HepG2 (cell line): ENCODE results near the gene ZSCAN2. TPM values are rescaled to one million over a fixed set of nuclear protein-coding genes. Genes with fewer than 3 reads are reported as not detected.

ENCODE experiments used
- AGO1 ChIP-seq: fragments of 200-400 bp; formaldehyde crosslinking; IDR thresholded peaks from 2 replicates; pipeline ENCODE4 v1.6.1; 2017; ENCODE audit warnings: mild to moderate bottlenecking, low read depth, low read length, moderate library complexity; ENCODE audit not compliant: poor library complexity, severe bottlenecking
- CEBPB ChIP-seq: IDR thresholded peaks from 2 replicates; pipeline ENCODE4 v1.6.1; 2011; ENCODE audit warnings: low read depth, low read length, improper control_type of control experiment, borderline replicate concordance
- FOXK1 ChIP-seq: sonication (generic); formaldehyde crosslinking; IDR thresholded peaks from 2 replicates; pipeline ENCODE4 v1.4.0; 2020; ENCODE audit warnings: low read depth, missing genetic modification reagents, borderline replicate concordance
- GTF2F1 ChIP-seq: fragments of 150-350 bp; IDR thresholded peaks from 2 replicates; pipeline ENCODE4 v1.6.1; 2014; ENCODE audit warnings: low read length
- HNRNPLL ChIP-seq: fragments of 200-400 bp; formaldehyde crosslinking; IDR thresholded peaks from 2 replicates; pipeline ENCODE4 v1.6.1; 2017; ENCODE audit warnings: mild to moderate bottlenecking, low read depth, low read length; ENCODE audit not compliant: poor library complexity, severe bottlenecking
- HOXA9 ChIP-seq: sonication (generic); formaldehyde crosslinking; IDR thresholded peaks from 2 replicates; pipeline ENCODE4 v1.8.1; 2022; ENCODE audit warnings: missing genetic modification reagents, mild to moderate bottlenecking, moderate library complexity, borderline replicate concordance
- HOXD1 ChIP-seq: sonication (generic); formaldehyde crosslinking; IDR thresholded peaks from 2 replicates; pipeline ENCODE4 v1.5.0; 2020; ENCODE audit warnings: missing genetic modification reagents
- IKZF4 ChIP-seq: sonication (generic); formaldehyde crosslinking; IDR thresholded peaks from 2 replicates; pipeline ENCODE4 v1.5.1; 2020; ENCODE audit warnings: borderline replicate concordance, mild to moderate bottlenecking, low read depth, missing genetic modification reagents; ENCODE audit errors: not compliant biosample characterization
- IRX3 ChIP-seq: sonication (generic); formaldehyde crosslinking; IDR thresholded peaks from 2 replicates; pipeline ENCODE4 v1.8.1; 2023; ENCODE audit warnings: mild to moderate bottlenecking, low read depth, missing genetic modification reagents, borderline replicate concordance
- KMT2A ChIP-seq: sonication (generic); formaldehyde crosslinking; IDR thresholded peaks from 2 replicates; pipeline ENCODE4 v1.4.0; 2020; ENCODE audit warnings: missing genetic modification reagents
- NCOA1 ChIP-seq: sonication (generic); formaldehyde crosslinking; IDR thresholded peaks from 2 replicates; pipeline ENCODE4 v1.9.0; 2021; ENCODE audit warnings: missing genetic modification reagents
- NKX3-1 ChIP-seq: sonication (generic); formaldehyde crosslinking; IDR thresholded peaks from 2 replicates; pipeline ENCODE4 v1.5.0; 2020; ENCODE audit warnings: missing genetic modification reagents
- PHF8 ChIP-seq: sonication (generic); formaldehyde crosslinking; IDR thresholded peaks from 2 replicates; pipeline ENCODE4 v1.5.0; 2020; ENCODE audit warnings: missing genetic modification reagents
- POGZ ChIP-seq: sonication (generic); formaldehyde crosslinking; IDR thresholded peaks from 2 replicates; pipeline ENCODE4 v1.4.0; 2020; ENCODE audit warnings: mild to moderate bottlenecking, missing genetic modification reagents
- TOPORS ChIP-seq: sonication (generic); formaldehyde crosslinking; IDR thresholded peaks from 2 replicates; pipeline ENCODE4 v1.8.0; 2023; ENCODE audit warnings: mild to moderate bottlenecking, missing genetic modification reagents
- ZBTB38 ChIP-seq: sonication (generic); formaldehyde crosslinking; IDR thresholded peaks from 2 replicates; pipeline ENCODE4 v1.5.1; 2020; ENCODE audit warnings: mild to moderate bottlenecking, missing genetic modification reagents
- ZFP36L1 ChIP-seq: sonication (generic); formaldehyde crosslinking; IDR thresholded peaks from 2 replicates; pipeline ENCODE4 v1.8.0; 2022; ENCODE audit warnings: mild to moderate bottlenecking, missing genetic modification reagents, moderate library complexity
- ZFP62 ChIP-seq: sonication (generic); formaldehyde crosslinking; IDR thresholded peaks from 2 replicates; pipeline ENCODE4 v1.4.0; 2020; ENCODE audit warnings: missing genetic modification reagents
- ZNF121 ChIP-seq: sonication (generic); formaldehyde crosslinking; IDR thresholded peaks from 2 replicates; pipeline ENCODE4 v1.5.0; 2020; ENCODE audit warnings: mild to moderate bottlenecking, missing genetic modification reagents
- ZNF138 ChIP-seq: sonication (generic); formaldehyde crosslinking; IDR thresholded peaks from 2 replicates; pipeline ENCODE4 v1.5.0; 2020; ENCODE audit warnings: mild to moderate bottlenecking, low read depth, missing genetic modification reagents
- ZNF143 ChIP-seq: sonication (generic); formaldehyde crosslinking; IDR thresholded peaks from 2 replicates; pipeline ENCODE4 v1.4.0; 2020; ENCODE audit warnings: missing genetic modification reagents
- ZNF260 ChIP-seq: sonication (generic); formaldehyde crosslinking; IDR thresholded peaks from 2 replicates; pipeline ENCODE4 v1.4.0; 2020; ENCODE audit warnings: missing genetic modification reagents, low read depth, mild to moderate bottlenecking, borderline replicate concordance
- ZNF264 ChIP-seq: sonication (generic); formaldehyde crosslinking; IDR thresholded peaks from 2 replicates; pipeline ENCODE4 v1.4.0; 2020; ENCODE audit warnings: missing genetic modification reagents
- ZNF296 ChIP-seq: sonication (generic); formaldehyde crosslinking; conservative IDR thresholded peaks from 2 replicates; pipeline ENCODE4 v1.5.0; 2020; ENCODE audit warnings: mild to moderate bottlenecking, missing genetic modification reagents
- ZSCAN21 ChIP-seq: sonication (generic); formaldehyde crosslinking; IDR thresholded peaks from 2 replicates; pipeline ENCODE4 v1.8.0; 2022; ENCODE audit warnings: mild to moderate bottlenecking, missing genetic modification reagents, moderate library complexity, borderline replicate concordance
- polyA plus RNA-seq, 8 experiments: library from polyadenylated mRNA; depleted of rRNA in 3 of 8; stranded (reverse) in 7 of 8; unstranded in 1 of 8; fragments of >200 nt; fragmentation: Illumina TruSeq in 4 of 8; extraction: Trizol in 4 of 8; gene quantifications; 2 replicates each; pipeline versions ENCODE4 v1.2.1 to v1.2.3, GENCODE V29; 2011 to 2016; ENCODE audit warnings: low read depth in 4 of 8, missing spikeins in 1 of 8, mixed read lengths in 1 of 8; ENCODE audit not compliant: insufficient read depth in 1 of 8
- total RNA-seq, 5 experiments: library from RNA; depleted of rRNA; stranded (reverse); fragments of >200 nt; fragmentation: Illumina TruSeq; extraction: Trizol; gene quantifications; 2 replicates each; pipeline ENCODE4 v1.2.3, GENCODE V29; 2016; ENCODE audit warnings: low read depth in 1 of 5
- TF ChIP-seq, protein P1 (sequence below): sonication (generic); formaldehyde crosslinking; IDR thresholded peaks from 2 replicates; pipeline ENCODE4 v1.4.0; 2020; ENCODE audit warnings: mild to moderate bottlenecking, missing genetic modification reagents
- TF ChIP-seq, protein P2 (sequence below): sonication (generic); formaldehyde crosslinking; IDR thresholded peaks from 2 replicates; pipeline ENCODE4 v1.4.0; 2020; ENCODE audit warnings: missing genetic modification reagents, mild to moderate bottlenecking, borderline replicate concordance

The ZSCAN2 gene
- total and polyA plus RNA-seq, 2 of the 13 experiments (the other 11 are each of a cell fraction or from before 2014, with no cell fraction given), result 11.4 to 21.5 TPM

GRCh38 chr15:84633311-84634227 lies 32.8 kb downstream of the ZSCAN2 start (continued):
- TF ChIP-seq HOXA9 (CRISPR knock-in tag) (0 out of 2 replicates have a peak, but pooled peaks have one; percentile 44), ZSCAN21 (CRISPR knock-in tag) (peak; percentile 86; the same call in 1 of the 2 replicates), ZFP62 (CRISPR knock-in tag) (0 out of 2 replicates have a peak, but pooled peaks have one; percentile 33), POGZ (CRISPR knock-in tag) (no peak), ZBTB38 (no peak), NCOA1 (CRISPR knock-in tag) (no peak), KMT2A (peak; percentile 53), HNRNPLL (peak; percentile 95), AGO1 (no peak), ZNF264 (CRISPR knock-in tag) (no peak; the same call in 1 of the 2 replicates), NKX3-1 (no peak), ZNF121 (CRISPR knock-in tag) (0 out of 2 replicates have a peak, but pooled peaks have one; percentile 22), ZNF138 (CRISPR knock-in tag) (no peak), TOPORS (CRISPR knock-in tag) (no peak), HOXD1 (CRISPR knock-in tag) (no peak), ZNF143 (peak; percentile 46; the same call in 1 of the 2 replicates), ZNF296 (CRISPR knock-in tag) (no peak), PHF8 (CRISPR knock-in tag) (peak; percentile 75), GTF2F1 (no peak), IRX3 (no peak), IKZF4 (peak; percentile 41), FOXK1 (CRISPR knock-in tag) (no peak; the same call in 1 of the 2 replicates), CEBPB (no peak), ZNF260 (CRISPR knock-in tag) (no peak), ZFP36L1 (no peak)
- TF ChIP-seq, protein P1, sequence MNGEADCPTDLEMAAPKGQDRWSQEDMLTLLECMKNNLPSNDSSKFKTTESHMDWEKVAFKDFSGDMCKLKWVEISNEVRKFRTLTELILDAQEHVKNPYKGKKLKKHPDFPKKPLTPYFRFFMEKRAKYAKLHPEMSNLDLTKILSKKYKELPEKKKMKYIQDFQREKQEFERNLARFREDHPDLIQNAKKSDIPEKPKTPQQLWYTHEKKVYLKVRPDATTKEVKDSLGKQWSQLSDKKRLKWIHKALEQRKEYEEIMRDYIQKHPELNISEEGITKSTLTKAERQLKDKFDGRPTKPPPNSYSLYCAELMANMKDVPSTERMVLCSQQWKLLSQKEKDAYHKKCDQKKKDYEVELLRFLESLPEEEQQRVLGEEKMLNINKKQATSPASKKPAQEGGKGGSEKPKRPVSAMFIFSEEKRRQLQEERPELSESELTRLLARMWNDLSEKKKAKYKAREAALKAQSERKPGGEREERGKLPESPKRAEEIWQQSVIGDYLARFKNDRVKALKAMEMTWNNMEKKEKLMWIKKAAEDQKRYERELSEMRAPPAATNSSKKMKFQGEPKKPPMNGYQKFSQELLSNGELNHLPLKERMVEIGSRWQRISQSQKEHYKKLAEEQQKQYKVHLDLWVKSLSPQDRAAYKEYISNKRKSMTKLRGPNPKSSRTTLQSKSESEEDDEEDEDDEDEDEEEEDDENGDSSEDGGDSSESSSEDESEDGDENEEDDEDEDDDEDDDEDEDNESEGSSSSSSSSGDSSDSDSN (CRISPR knock-in tag), result peak; percentile 100
- TF ChIP-seq, protein P2, sequence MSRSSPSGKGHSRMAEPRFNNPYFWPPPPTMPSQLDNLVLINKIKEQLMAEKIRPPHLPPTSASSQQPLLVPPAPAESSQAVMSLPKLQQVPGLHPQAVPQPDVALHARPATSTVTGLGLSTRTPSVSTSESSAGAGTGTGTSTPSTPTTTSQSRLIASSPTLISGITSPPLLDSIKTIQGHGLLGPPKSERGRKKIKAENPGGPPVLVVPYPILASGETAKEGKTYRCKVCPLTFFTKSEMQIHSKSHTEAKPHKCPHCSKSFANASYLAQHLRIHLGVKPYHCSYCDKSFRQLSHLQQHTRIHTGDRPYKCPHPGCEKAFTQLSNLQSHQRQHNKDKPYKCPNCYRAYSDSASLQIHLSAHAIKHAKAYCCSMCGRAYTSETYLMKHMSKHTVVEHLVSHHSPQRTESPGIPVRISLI (CRISPR knock-in tag), result peak; percentile 21; the same call in 1 of the 2 replicates
